GM21367 (cell line): ENCODE data around the gene LRIG1.

Experiments
- ATAC-seq: cut with Tn5 transposase; IDR thresholded peaks from one replicate; pipeline ENCODE4 v1.9.1; 2021; ENCODE audit not compliant: unreplicated experiment

LRIG1 gene

DNA sequence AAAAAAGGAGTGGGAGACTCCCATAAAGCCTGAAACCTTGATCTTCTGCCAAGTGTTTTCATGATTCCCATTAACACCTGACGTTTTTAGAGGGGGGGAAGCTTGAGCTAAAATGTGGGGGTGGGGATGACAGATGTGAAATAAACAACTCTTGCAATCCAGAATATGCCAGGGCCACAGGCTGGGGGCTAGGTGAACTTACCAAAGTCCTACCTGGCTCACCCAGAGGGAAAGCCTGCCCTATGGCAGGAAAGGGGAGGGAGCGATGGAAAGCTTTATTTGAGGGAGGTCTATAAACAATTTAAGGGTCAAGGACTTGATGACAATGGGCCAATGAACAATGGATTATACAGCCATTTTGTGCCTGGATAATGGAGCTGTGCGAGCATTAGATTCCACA is 108.3 kb downstream of the LRIG1 start:
- ATAC-seq: no peak

DNA sequence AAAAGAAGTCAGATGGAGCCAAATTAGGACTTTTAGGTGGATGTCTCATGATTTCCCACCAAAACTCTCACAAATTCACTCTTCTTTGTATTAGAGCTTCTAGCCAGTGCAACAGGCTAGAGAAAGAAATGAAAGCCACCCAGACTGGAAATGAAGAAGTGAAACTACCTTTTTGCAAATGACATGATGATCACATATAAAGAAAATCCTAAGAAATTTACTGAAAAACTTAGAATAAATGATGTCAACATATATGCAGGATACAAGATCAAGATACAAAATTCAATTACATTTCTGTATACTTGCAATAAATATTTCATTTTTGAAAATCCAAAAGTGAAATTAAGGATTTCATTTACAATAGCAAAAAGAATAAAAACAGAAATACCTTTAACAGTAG is 110.8 kb downstream of the LRIG1 start:
- ATAC-seq: peak; percentile 29

DNA sequence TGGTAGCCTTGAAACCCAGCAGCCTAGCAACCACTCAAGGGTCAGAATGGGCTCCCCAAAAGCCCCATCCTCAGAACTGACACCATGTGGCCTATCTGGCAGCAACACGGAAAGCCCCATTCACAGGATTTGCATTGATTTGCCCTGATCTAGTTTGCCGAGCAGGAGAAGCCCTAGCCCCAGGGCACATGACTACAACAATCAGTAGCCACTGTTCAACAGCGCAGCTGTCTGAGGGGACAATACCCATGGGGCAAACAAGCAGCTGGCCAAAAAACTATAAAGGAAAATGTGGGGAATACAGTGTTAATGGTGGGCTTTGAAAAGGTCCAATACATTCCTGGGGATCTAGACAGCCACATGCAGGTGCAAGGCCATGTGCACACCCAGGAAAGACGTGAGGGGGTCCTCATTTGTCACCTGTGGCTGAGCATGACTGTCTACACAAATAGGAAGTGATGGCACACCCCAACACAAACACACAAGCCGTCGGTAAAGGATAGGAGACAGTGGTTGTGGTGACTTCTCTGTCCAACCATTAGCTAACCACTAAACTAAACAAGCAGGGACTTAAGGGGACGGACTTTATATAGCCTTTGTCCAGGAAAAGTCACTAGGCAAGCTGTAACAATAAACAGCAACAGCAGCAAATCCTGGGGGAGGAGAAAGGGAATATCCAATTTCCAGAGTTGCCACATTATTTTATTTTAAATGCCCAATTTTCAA is 113.7 kb downstream of the LRIG1 start:
- ATAC-seq: peak; percentile 38

DNA sequence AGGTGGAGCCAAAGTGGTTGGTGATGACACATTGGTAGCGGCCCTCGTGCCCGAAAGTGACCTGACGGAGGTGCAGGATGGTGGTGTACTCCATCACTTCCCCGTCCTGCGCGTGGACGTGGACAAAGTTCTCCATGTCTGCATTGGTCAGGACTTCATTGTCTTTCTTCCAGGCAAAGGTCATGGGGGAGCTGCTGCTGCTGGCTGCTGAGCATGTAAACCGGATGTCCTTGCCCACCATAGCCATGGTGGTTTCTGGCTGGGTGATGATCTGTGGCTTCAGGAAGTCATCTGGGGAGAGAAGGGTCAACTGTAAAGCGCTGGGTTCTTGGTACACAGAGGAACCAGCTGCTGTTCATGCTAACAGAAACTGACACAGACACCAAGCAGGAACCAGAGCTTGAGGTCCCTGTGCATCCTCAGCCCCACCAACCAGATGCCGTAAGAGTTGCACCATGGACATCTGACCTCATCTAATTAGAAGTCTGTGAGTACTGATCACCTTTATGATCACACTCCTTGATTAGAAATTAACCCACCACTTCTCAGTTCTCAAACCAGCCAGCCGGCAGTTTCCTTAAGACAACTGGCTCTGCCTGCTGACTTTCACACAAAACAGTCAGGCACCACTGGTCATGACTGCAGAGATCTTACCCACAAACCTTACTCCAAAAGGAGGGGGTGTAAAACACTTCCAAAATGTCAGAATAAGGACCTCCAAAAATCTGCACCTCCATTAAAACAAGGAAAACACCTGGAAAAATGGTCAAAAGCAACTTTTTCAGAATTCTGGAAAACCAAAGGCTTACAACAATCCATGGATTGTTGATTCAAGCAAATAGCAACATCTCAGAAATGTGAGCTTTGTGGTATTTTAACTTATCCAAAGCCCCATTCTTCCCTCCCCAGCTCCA is 114.6 kb downstream of the LRIG1 start:
- peak; percentile 89 for ATAC-seq

DNA sequence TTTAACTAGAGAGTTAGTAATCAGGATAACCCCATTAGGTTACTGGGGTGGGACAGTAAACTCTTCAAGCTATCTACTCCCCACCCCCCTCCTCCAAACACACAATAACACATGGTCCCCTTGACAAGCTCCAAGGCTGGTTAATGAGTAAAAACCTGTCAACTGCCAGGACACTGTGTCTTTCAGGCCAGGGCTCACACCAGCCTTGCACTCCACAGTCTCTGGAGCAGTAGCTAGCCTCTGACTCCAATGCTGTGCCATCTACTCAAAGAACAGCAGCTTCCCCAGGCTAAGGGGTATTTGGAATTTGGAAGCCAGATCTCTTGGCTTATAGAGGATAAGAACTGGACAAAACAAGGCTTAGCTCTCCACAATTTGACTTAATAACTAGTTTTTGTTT is 115.8 kb downstream of the LRIG1 start:
- ATAC-seq: no peak

DNA sequence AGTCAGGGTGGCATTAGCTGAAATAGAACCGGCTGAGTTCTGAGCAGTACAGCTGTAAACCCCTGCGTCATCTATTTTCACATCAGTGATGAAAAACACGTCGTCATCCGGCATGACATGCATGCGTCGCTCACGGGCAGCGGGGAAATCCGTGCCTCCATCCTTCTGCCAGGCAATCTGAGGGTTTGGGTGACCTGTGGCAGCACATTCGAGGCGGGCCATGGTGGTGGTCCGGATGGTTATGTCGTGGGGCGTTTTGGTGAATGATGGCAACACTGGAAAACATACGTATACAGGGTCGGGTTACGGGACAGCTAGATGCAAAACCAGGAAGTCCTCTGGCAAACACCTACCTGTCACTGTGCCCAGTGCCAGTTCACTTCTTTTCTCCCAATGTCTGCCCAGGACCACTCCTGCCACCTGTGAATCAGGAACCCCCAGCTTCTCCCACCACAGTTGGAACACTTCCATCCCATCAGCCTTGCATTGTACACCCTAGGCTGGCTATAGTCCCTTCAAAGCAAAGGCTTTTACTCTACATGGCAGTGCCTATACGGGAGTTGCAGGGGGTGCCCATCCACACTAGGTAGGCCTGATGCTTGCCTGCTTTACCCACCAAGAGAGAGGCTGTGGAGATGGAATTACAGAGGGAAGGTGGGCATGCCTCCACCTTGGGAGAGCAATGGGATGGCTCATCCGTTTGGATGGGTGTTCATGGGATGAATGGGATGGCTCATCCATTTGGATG is 116.7 kb downstream of the LRIG1 start:
- no peak for ATAC-seq

DNA sequence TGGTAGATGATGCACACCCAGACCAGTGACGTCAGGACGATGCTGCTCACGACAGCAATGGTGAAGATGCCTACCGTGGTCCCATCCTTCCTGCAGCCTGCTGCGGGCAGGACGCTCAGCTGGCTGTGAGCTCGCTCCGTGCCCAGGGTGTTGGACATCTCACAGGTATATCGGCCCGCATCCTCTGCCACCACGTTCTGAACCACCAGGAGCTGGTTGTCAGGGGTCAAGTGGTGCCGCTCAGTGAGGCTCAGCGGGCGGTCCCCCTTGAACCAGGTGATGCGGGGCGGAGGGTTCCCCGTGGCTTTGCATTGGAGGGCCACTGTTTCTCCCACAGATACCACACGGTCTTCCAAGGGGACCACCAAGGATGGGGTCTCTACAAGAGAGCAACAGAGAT is 117.8 kb downstream of the LRIG1 start:
- no peak for ATAC-seq

DNA sequence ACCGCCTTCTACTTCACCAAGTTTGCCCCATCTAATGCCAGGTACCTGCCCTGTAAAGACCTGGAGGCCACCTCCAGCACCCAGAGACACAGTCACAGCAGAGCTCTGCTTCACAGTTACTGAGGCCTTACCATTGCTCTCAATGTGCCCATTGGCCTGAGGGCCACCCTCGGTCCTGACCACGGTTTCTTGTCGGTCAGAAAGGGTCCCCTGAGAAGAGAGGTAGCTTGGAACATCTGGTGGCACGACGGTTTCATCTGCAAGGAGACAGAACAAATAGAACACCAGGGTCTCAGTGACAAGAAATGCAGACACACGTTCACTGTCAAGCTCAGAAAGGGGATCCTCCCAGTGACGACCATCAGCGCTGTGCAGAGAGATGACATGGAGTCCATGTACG is 118.7 kb downstream of the LRIG1 start:
- no peak for ATAC-seq

DNA sequence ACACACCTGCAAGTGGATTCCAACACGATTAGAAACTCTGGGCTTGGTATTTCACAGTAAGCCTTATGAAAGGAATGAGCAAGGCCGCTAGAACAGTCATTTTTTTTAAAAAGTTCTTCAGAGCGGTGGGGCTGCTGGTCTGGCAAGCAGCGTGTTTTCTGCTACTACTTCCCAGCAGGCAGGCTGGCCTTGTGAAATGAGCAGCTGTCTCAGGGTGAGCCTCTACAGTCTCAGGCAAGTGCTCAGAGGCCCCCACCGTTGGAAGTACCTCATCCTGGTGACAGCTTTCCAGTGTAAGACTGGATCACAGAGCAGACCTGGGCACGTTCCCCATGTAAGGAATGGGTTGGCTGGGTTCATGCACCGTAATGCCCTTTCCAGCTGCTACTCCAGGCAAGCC is 119.2 kb downstream of the LRIG1 start:
- ATAC-seq: no peak

DNA sequence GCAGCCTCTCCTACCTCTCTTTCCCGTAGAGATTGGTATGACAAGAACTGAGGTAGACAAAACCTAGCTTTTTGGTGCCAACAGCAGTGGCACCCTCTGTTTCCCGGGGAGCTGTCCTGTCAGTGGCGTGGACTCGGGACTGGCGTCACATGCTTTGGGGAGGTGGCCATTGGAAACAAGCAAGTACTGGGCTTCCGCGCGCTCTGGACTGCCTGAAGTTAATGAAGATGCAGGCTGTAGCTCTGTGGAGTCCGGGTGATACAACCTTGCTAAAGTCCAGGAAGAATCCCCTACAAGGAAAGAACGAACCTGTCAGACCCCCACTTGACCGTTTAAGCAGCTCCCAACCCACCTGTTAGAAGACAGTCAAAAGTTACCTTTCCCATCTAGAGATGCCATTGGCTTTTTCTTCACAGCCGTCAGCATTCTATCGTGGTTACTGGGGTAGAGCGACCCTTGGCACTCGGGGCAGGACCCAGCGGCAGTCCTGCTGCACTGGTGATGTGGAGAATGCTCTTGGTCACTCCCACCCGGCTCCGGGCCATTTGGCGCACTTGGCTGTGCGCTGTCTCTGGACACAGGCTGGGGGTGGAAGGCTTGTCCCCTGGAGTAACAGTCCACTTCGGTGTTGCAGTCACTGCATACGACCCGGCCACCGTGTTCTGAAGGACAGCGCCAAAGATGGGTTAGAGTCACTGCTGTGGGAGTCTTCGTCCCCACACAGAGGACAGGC is 120.5 kb downstream of the LRIG1 start:
- no peak for ATAC-seq

DNA sequence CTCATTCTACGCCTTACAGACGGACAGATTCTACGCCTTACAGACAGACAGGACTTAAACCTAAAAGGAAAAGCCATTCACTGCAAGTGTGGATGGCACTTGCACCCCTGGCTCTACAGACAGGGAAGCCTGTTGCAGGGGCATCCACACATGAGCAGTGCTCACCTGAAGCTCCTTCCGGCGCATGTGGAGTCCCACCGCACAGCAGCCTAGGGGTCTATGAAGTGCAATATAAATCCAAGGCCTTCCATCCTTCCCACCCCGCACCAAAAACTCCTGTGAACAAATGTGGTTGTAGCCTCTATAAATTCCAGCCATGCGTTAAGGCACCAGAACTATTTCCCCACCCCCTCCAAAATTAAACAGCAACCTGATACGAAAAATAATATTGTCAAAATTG is 121.3 kb downstream of the LRIG1 start:
- ATAC-seq: no peak

DNA sequence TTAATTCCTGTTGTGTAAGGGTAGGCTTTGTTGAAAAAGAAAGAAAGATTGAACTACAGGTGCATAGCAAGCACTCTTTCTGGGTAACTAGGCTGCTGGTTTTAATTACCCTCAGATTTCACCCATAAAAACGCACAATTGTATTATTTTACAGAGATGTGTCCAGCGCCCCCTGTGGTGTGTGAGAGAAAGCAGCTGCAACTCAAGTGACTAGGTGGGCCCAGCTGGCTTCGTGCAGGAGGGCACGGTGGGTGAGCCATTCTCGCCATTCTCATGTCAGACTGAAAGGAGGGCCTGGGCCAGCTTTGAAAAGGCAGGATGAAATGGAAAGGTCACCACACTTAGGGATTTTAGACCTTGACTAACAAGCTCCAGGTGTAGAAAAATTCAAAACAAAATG is 122.6 kb downstream of the LRIG1 start:
- ATAC-seq: no peak

DNA sequence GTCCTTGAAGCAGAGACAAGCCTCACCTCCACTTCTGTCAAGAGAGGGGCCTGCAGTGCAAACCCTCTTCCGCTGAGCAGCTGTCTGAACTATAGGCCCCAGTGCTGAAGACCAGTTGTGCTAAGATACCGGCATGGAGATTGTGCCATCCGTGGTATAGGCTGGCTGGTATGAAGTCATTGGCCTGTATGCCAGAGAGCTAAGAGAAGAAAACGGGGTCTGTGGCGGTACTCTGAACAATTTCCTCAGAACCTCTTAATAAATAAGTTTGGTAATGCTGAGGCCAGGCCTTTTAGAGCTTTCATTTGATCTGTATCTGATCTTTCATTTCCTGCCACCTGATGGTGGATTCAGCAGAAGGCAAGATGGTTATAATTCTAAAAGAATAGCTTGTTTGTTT is 123.0 kb downstream of the LRIG1 start:
- ATAC-seq: no peak

DNA sequence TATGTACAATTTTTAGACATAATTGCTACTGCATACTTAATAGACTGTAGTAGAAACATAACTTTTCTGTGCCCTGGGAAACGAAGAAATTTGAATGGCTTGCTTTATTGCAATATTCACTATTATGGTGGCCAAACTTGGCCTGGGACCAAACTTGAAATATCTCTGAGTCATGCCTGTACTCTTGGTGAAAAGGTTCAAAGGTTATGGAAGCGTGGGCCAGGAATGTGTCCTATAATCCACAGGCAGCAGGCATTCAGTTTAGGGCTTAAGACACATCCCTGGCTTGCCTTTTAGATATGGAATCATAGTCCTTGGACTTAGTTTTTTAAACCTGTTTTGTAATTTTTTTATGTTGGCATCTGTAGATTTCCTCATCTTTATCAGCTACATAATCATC is 124.3 kb downstream of the LRIG1 start:
- no peak for ATAC-seq

DNA sequence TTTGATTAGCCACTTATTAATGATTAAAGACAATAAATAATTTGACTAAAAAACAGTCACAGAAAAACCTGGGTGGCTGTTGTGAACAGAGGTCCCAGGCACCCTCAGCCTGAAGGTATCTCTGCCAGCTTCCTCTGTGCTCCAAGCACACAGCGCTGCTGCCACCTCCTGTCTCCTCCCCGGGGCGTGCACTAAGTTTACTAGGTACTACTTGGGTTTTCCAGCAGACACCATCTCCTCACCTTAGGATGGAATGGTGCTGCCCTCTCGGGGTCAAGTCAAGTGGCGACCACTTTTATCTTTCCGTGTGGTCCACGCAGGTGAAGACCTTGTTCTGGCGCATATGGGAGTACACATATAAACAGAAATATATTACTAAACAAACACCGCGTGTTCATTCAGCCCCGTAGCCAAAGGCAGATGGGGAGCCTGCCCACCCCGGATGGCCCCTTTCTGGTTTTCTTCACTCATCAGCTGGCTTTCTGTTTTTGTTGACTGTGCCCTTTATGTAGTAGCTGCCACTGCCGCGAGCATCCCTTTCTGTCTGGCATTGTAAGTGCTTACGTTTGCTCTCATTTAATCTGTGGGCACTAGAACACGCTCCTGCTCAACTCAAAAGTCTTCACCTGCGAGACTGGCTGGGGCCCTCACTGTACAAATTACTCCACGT is 128.0 kb downstream of the LRIG1 start:
- no peak for ATAC-seq

DNA sequence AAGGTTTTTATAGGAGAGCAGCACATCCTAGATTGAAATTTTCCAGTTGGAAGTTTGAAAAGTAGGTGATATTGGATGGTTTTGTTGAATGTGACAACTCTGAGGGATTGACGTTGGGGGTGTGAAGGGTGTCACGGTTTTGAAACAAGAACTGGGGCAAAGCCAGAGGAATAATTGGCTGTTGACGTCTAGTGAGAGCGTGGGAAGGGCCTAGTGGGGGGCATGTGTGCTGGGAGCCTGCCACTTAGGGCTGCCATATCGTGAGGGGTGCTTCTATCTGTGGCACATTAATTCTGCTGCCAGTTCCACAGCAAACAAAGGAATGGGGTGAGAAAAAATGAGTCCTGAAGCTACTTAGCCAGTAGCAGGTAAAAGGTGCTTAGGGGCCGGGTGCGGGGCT is 129.4 kb downstream of the LRIG1 start:
- ATAC-seq: no peak

DNA sequence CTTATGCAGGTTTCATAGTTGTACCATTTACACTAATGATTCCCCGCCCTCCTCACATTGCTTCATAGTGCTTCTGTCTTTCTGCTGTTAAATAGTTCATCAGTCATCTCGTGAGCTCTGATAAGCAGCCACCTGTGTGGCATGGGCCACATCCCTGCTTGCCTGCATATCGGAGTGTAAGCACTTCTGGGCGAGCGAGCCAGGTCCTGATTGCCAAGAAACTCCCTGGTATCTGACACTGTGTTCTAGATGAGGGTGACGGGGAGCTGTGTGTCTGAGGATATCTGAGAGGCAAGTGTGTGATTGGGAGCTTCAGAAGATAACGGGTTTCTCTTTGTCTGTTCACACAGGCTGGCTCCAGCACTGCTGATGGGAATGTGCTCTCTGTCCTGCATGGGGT is 130.6 kb downstream of the LRIG1 start:
- ATAC-seq: no peak

DNA sequence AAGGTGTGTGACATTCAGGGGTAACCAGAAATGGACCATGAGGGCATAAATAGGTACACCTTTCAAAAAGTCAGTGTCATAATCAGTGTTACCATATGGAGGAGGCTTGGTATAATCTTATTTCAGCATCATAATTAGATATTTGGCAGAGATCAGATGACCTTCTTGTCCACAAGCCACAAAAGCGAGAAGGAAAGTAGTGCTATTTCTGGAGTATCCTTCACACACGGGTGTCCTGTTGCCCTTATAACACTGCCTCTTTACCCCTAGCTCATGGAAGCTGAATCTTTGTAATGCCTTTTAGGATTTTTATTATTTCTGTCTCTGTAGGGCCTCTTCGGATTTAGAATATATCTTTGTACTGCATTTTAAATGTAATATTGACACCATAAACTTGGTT is 132.8 kb downstream of the LRIG1 start:
- no peak for ATAC-seq

DNA sequence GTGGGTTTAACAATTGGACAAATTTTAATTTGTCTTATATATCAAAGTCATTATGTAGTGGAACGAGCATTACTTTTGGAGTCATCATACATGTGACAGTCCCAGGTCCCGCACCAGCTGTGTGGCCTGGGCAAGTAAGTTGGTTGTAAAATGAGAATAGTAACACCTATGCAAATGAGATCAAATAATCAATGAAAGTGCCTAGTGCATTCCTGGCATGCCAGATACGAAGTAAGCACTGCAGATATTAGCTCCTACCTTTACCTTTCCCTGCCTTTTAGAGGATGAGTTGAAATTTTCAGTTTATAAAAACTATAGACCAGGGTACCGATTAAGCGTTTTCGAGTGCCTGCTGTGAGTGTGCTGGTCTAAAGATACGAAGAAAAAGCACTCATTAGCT is 134.1 kb downstream of the LRIG1 start:
- no peak for ATAC-seq

DNA sequence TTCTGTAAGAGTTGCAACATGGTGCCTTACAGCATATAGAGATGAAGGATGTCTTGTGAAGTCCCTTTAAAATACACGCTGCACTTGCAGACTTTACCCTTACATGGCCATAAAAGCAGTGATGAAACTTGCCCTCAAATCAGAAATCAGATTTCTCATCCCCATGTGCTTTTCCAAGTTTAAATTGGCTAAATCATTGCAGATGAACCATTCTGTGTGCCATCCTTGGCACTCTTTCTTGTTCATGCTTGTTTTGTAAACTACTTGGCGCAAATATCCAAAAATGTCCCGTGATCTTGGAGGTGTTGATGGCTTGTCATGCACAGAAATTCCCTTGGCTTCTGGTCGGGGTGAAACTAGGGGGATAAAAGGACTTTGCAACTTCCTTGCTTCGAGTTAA is 135.7 kb downstream of the LRIG1 start:
- no peak for ATAC-seq

DNA sequence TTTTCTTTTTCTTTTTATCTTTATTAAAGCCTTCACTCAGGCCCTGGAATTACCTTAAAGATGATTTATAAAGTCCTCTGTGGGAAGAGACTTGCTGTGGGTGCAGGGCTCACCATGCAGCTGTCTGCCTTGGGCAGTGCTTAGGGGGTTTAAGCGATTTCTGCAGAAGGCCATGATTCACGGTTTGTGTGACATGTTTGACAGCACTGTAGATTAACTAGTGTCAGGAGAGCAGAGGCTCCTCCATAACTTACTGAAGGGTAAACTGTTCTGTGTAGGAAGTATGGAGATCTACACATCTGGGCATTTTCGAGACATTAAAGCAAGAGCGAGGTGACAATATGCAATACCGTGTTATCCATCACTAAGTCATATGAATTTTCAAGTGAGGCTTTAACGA is 137.7 kb downstream of the LRIG1 start:
- no peak for ATAC-seq
